ENCODE measurements around the gene P3H2. TPM values are rescaled to one million over a fixed set of nuclear protein-coding genes. Genes with fewer than 3 reads are reported as not detected.

Gene P3H2
- total and polyA plus RNA-seq, 9 of the 15 experiments (the other 6 are each of a cell fraction or from before 2014, with no cell fraction given), result 0.04 to 0.26 (median 0.22) TPM; not detected in 6

DNA sequence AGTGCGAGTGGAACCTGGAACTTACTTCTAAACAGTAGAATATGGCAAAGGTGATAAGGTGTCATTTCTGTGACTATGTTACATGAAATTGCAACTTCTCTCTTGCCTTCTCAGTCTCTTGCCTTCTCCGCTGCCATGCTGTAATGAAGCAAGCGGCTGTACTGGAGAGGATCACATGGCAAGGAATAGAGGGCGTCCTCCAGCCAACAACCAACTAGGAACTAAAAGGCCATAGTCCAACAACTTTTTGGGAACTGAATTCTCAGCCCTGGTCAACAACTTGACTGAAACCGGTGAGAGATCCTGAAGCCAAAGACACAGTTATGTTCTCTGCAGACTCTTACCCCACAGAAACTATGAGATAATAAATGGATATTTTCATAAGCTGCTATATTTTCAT is 143.5 kb downstream of the P3H2 start:
- POLR2A ChIA-PET, result no interaction called here
- Histone ChIP-seq H3K27ac (ENCODE audit: extremely low read depth, low read depth, low read length) (no peak overlapping the region), H3K36me3 (ENCODE audit: control insufficient read depth, insufficient read depth, low read length) (no peaks in the 10 kb centered on the region), H3K27me3 (ENCODE audit: control insufficient read depth in 2 of 2, insufficient read depth in 2 of 2, low read length in 2 of 2) (no peaks in the 10 kb centered on the region), H4K20me1 (replicated peaks; ENCODE audit: control insufficient read depth, insufficient read depth, low read length) (no peaks in the 10 kb centered on the region), H3K79me2 (ENCODE audit: control insufficient read depth, insufficient read depth, low read length) (no peaks in the 10 kb centered on the region), H3K9ac (ENCODE audit: insufficient read depth in 1 of 2, low read depth in 2 of 2, low read length in 2 of 2) (no peak overlapping the region), H3K4me1 (replicated peaks in 1 of 2; ENCODE audit: control insufficient read depth in 2 of 2, insufficient read depth in 2 of 2, low read length in 2 of 2) (no peaks in the 10 kb centered on the region), H3K9me3 (replicated peaks; ENCODE audit: control insufficient read depth, insufficient read depth, low read depth, low read length) (no peaks in the 10 kb centered on the region), H3K9me1 (ENCODE audit: control insufficient read depth, insufficient read depth, low read length) (no peaks in the 10 kb centered on the region), H2AFZ (ENCODE audit: low read depth, low read length) (no peak overlapping the region), H3K4me3 (no peak overlapping the region), H3K4me2 (ENCODE audit: insufficient read depth, low read length) (no peak overlapping the region)
- DNase-seq (ENCODE audit: extremely low read depth in 1 of 4, low spot score in 3 of 4), result no peak
- ATAC-seq, result no peak
- no peak for FAIRE-seq
- 3% methylated on average over 5 of the region's 5 CpGs for WGBS (ENCODE audit: insufficient coverage, low coverage, missing lambda C conversion rate)
- in situ Hi-C loops (cut with MboI), result no loop called here
- intact Hi-C loops (cut with micrococcal nuclease), result no loop called here
- no TSS peak for BruUV-seq (replicated peaks)
- TF ChIP-seq, protein P1, sequence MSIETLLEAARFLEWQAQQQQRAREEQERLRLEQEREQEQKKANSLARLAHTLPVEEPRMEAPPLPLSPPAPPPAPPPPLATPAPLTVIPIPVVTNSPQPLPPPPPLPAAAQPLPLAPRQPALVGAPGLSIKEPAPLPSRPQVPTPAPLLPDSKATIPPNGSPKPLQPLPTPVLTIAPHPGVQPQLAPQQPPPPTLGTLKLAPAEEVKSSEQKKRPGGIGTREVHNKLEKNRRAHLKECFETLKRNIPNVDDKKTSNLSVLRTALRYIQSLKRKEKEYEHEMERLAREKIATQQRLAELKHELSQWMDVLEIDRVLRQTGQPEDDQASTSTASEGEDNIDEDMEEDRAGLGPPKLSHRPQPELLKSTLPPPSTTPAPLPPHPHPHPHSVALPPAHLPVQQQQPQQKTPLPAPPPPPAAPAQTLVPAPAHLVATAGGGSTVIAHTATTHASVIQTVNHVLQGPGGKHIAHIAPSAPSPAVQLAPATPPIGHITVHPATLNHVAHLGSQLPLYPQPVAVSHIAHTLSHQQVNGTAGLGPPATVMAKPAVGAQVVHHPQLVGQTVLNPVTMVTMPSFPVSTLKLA (conservative IDR thresholded peaks at IDR 0.05), result no peak
- TF ChIP-seq, protein P2, sequence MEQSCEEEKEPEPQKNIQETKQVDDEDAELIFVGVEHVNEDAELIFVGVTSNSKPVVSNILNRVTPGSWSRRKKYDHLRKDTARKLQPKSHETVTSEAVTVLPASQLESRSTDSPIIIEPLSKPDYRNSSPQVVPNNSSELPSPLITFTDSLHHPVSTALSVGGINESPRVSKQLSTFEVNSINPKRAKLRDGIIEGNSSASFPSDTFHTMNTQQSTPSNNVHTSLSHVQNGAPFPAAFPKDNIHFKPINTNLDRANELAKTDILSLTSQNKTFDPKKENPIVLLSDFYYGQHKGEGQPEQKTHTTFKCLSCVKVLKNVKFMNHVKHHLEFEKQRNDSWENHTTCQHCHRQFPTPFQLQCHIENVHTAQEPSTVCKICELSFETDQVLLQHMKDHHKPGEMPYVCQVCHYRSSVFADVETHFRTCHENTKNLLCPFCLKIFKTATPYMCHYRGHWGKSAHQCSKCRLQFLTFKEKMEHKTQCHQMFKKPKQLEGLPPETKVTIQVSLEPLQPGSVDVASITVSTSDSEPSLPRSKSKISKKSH (CRISPR knock-in tag; IDR thresholded peaks at IDR 0.05), result no peak
- TF ChIP-seq ZC3H4 (CRISPR knock-in tag; IDR thresholded peaks at IDR 0.05; ENCODE audit: borderline replicate concordance), result no peak
- no peak for TF ChIP-seq MCM7 (IDR thresholded peaks at IDR 0.05)
- no peak for TF ChIP-seq JUNB (CRISPR knock-in tag; conservative IDR thresholded peaks at IDR 0.05)
- TF ChIP-seq PHF8 (IDR thresholded peaks at IDR 0.05; ENCODE audit: borderline replicate concordance, low read length), result no peak
- TF ChIP-seq HNRNPK (IDR thresholded peaks at IDR 0.05; ENCODE audit: low read depth, low read length, poor library complexity, severe bottlenecking), result no peak
- TF ChIP-seq BACH1 (tag; IDR thresholded peaks at IDR 0.05), result no peak
- no peak for TF ChIP-seq PHTF2 (CRISPR knock-in tag; IDR thresholded peaks at IDR 0.05)
- CTCF ChIA-PET (ENCODE audit: low intra/inter-chr PET ratio), result no interaction called here
